A673 (cell line): Measurements from ENCODE around the gene XPA. TPM values are rescaled to one million over a fixed set of nuclear protein-coding genes. Genes with fewer than 3 reads are reported as not detected.

ENCODE experiments used
- BruUV-seq: library from RNA; stranded (reverse); fragments of 400-500 nt; replicated peaks from 2 replicates; lab custom pipeline; 2021; lab: Mats Ljungman, UMichigan
- CTCF ChIA-PET: fragments of 300-600 bp; sonication (Branson Sonifier 250); formaldehyde crosslinking; loops from one replicate; lab custom pipeline; 2022; ENCODE audit warnings: antibody characterized with exemption; lab: Charles Lee
- POLR2A ChIA-PET: fragments of 300-600 bp; sonication (Branson Sonifier 250); formaldehyde crosslinking; loops from one replicate; lab custom pipeline; 2022; ENCODE audit warnings: antibody characterized with exemption; ENCODE audit not compliant: low non-redundant PET; lab: Charles Lee
- DNase-seq: peaks from one replicate; pipeline ENCODE4 v3.0.0-alpha.2; 2015; ENCODE audit warnings: low spot score
- H3K27ac ChIP-seq: fragments of 200-600 bp; sonication (generic); 2 replicates; pipeline ENCODE4 v1.5.1; 2016; ENCODE audit warnings: mixed run types, low read depth, mild to moderate bottlenecking, mixed read lengths, antibody characterized with exemption, low read length; ENCODE audit not compliant: poor library complexity, severe bottlenecking
- H3K27me3 ChIP-seq: fragments of 200-600 bp; sonication (generic); replicated peaks from 2 replicates; pipeline ENCODE4 v1.6.1; 2017; ENCODE audit warnings: mixed run types, low read depth, mild to moderate bottlenecking, mixed read lengths, antibody characterized with exemption, low read length; ENCODE audit not compliant: insufficient read depth, poor library complexity
- H3K36me3 ChIP-seq: fragments of 200-600 bp; sonication (generic); 2 replicates; pipeline ENCODE4 v1.6.1; 2016; ENCODE audit warnings: mixed run types, mild to moderate bottlenecking, mixed read lengths, antibody characterized with exemption, low read length; ENCODE audit not compliant: insufficient read depth, poor library complexity, severe bottlenecking
- H3K4me1 ChIP-seq: fragments of 200-600 bp; sonication (generic); 2 replicates; pipeline ENCODE4 v1.6.1; 2017; ENCODE audit warnings: mixed run types, mild to moderate bottlenecking, mixed read lengths, antibody characterized with exemption, low read length; ENCODE audit not compliant: insufficient read depth, poor library complexity, severe bottlenecking
- H3K4me3 ChIP-seq: fragments of 200-600 bp; sonication (generic); 2 replicates; pipeline ENCODE4 v1.5.1; 2016; ENCODE audit warnings: low read depth, mixed run types, mild to moderate bottlenecking, mixed read lengths, low read length; ENCODE audit not compliant: poor library complexity, severe bottlenecking
- H3K9me3 ChIP-seq: fragments of 200-600 bp; sonication (generic); 2 replicates; pipeline ENCODE4 v1.6.1; 2016; ENCODE audit warnings: mixed run types, low read depth, mild to moderate bottlenecking, mixed read lengths, antibody characterized with exemption, low read length; ENCODE audit not compliant: poor library complexity, severe bottlenecking
- CTCF ChIP-seq: fragments of 300-800, 200-600 bp; sonication (generic); conservative IDR thresholded peaks from 2 replicates; pipeline ENCODE4 v1.5.1; 2017; ENCODE audit warnings: low read depth, mild to moderate bottlenecking, antibody characterized with exemption, low read length, moderate library complexity, mixed read lengths
- EZH2 ChIP-seq: fragments of 200-600 bp; sonication (generic); IDR thresholded peaks from 2 replicates; pipeline ENCODE4 v1.6.1; 2017; ENCODE audit warnings: borderline replicate concordance, low read depth, mild to moderate bottlenecking, mixed read lengths, antibody characterized with exemption, low read length; ENCODE audit not compliant: poor library complexity, severe bottlenecking
- intact Hi-C: fragments of 100-400 bp; cut with micrococcal nuclease; formaldehyde crosslinking; loops from one replicate; pipeline ENCODE4 v1.10.0; 2022; ENCODE audit not compliant: unreplicated experiment
- total RNA-seq: library from RNA; stranded (reverse); gene quantifications from 2 replicates; pipeline ENCODE4 v1.2.3, GENCODE V29; 2021

XPA gene
- total RNA-seq, 1 experiment from 2014 or later: 15.6 TPM

- intact Hi-C loops: no loop called here
- POLR2A ChIA-PET: no interaction called here
- H3K9me3 ChIP-seq: no peaks in the 10 kb centered on the region
- H3K4me1 ChIP-seq: no peaks in the 10 kb centered on the region
- no peak overlapping the region for H3K27ac ChIP-seq
- H3K4me3 ChIP-seq: no peak overlapping the region
- no peak for DNase-seq
- CTCF ChIA-PET: no interaction called here
- no TSS peak for BruUV-seq
- TF ChIP-seq CTCF: no peak
- TF ChIP-seq EZH2: no peak
- H3K27me3 ChIP-seq: peaks cover 31% of the 10 kb centered on the region
- no peaks in the 10 kb centered on the region for H3K36me3 ChIP-seq
These were observed 26.7 kb upstream of the XPA start for GRCh38 chr9:97723819-97724218.

- DNase-seq: no peak
- H3K4me3 ChIP-seq: no peak overlapping the region
- no peak overlapping the region for H3K27ac ChIP-seq
- TF ChIP-seq CTCF: no peak
- no peak for TF ChIP-seq EZH2
- CTCF ChIA-PET: no interaction called here
- H3K4me1 ChIP-seq: no peaks in the 10 kb centered on the region
- POLR2A ChIA-PET: no interaction called here
- H3K9me3 ChIP-seq: no peaks in the 10 kb centered on the region
- no TSS peak for BruUV-seq
- intact Hi-C loops: no loop called here
- peaks cover 33% of the 10 kb centered on the region for H3K27me3 ChIP-seq
- no peaks in the 10 kb centered on the region for H3K36me3 ChIP-seq
These were observed 25.2 kb upstream of the XPA start for GRCh38 chr9:97722331-97722730.

GRCh38 chr9:97721396-97721795 lies 24.3 kb upstream of the XPA start:
- DNase-seq: no peak
- Histone ChIP-seq H3K4me1 (no peaks in the 10 kb centered on the region), H3K36me3 (no peaks in the 10 kb centered on the region), H3K9me3 (no peaks in the 10 kb centered on the region), H3K27me3 (peaks cover 34% of the 10 kb centered on the region), H3K4me3 (no peak overlapping the region), H3K27ac (no peak overlapping the region)
- CTCF ChIA-PET: no interaction called here
- intact Hi-C loops: no loop called here
- no TSS peak for BruUV-seq
- POLR2A ChIA-PET: no interaction called here
- no peak for TF ChIP-seq EZH2
- TF ChIP-seq CTCF: no peak
